Frontal cortex (tissue), 4 donors: ENCODE data around the gene TMEM187. TPM values are rescaled to one million over a fixed set of nuclear protein-coding genes. Genes with fewer than 3 reads are reported as not detected.
"Not testable (repeated sequence)": the region's sequence is repeated elsewhere in the genome, so short reads cannot be mapped to it uniquely, and the experiment has no call there.

Experiments used
- DNase-seq, 2 donors: peaks; one replicate each; pipeline ENCODE4 v3.0.0; 2012; ENCODE audit warnings: low spot score in 2 of 2
- FAIRE-seq: peaks from 2 replicates; lab custom pipeline; 2012; peaks lifted over from hg19 to GRCh38; lab: Jason Lieb, UNC
- total RNA-seq: library from RNA; depleted of rRNA; stranded (reverse); fragments of >200 nt; gene quantifications from one replicate; pipeline ENCODE4 v1.2.3, GENCODE V29; 2014
- donor health status: control.
- donor health status: control.
- donor health status: control.

The TMEM187 gene
- total RNA-seq, 1 donor from 2014 or later: 1.6 TPM

- no peak for DNase-seq
- FAIRE-seq: no peak
Observed at GRCh38 chrX:153991013-153991580, 18.5 kb downstream of the TMEM187 start.

DNA sequence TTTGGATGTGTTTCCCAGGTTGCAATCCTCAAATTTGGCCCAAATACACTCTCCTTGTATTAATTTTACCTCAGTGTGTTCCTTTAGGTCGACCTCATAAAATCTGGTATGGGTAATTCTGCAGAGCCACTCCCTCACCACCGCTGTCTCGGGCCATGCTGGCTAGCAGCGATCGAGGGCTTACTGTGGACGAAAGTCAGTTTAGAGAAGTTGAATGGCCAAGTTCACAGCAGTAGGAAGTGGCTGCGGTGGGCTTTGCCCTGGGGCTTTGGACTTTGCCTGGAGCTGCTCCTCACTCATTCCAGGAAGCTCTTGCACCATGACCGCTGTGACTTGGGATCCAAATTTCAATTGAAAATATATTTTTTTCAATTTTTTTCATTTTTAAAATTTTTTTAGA lies 19.6 kb downstream of the TMEM187 start:
- FAIRE-seq (no peak), DNase-seq (no peak)

DNA sequence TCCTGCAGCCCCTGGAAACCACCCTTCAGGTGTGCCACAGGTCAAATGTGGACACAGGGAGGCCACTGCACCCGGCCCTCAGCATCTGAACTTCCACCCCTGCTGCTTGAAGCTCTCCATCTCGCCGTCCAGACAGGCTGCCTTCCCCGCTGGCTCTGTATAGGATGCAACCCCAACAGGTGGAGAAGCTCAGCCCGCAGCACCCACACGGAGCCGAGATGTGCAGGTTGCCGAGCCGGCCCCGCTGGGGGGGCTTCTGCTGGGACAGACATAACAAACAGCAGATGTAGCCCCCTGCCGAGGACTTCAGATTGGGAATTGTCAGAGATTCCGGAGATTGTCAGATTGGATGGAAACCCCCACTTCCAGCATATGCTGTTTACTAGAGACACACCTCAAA lies 20.5 kb downstream of the TMEM187 start:
- no peak for FAIRE-seq
- no peak for DNase-seq

GRCh38 chrX:153993978-153994377 lies 21.4 kb downstream of the TMEM187 start:
- no peak for FAIRE-seq

GRCh38 chrX:153994398-153994797 lies 21.8 kb downstream of the TMEM187 start:
- FAIRE-seq: not testable (repeated sequence)

More at GRCh38 chrX:153993978-153994377, 21.4 kb downstream of the TMEM187 start:
- DNase-seq: no peak

DNA sequence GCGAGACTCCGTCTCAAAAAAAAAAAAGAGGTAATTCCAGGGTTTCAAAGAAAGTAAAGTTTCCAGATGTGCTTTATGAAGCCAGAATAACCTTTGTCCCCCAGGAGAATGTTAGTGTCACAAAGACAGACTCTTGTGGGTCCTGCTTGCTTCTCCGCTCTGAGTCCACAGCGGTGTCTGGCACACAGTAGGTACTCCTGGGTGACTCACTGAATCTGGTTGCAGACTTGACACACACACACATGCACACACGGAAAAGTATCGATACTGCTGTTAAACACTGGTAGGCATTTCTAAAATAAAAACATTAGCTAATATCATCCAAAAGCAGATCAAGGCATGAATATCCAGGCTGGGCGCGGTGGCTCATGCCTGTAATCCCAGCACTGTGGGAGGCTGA lies 22.9 kb downstream of the TMEM187 start:
- DNase-seq (no peak), FAIRE-seq (no peak)

More at GRCh38 chrX:153994398-153994797, 21.8 kb downstream of the TMEM187 start:
- not testable (repeated sequence) for DNase-seq

DNA sequence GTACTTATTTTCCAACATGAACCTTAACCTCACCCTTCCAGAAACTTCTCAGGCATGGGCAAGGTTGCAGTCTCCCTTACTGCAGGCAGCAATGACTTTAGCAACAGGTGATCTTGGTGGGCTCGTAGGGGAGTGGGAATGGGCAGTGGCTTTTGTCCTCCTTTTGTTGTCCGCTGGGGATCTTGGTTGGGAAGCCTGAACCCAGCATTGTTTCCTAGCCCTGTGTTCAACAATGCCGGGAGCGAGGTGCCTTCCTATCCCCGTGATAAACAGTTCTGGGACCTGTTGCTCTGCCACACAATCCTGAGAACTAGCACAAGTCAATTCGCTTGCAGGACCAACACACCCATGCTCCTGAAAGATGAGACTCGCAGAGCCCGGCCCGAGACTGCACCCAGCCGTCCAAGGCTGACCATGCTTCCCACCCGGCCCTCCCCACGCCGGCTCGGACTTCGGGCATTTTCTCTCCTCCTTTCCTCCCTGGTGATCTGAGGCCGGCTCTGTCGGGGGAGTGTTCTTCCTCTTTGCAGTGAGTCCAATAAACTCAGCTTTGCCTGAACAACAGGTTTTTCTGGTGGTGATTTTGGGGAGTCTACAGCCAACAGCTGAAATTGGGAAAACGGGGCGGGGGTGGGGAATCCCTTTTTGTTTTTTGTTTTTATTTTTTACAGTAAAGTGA lies 26.9 kb downstream of the TMEM187 start:
- FAIRE-seq (no peak), DNase-seq (no peak)

GRCh38 chrX:154000051-154000450 lies 27.5 kb downstream of the TMEM187 start:
- FAIRE-seq: no peak
- DNase-seq: no peak

- DNase-seq (no peak), FAIRE-seq (no peak)
Observed at GRCh38 chrX:154002215-154002719, 29.7 kb downstream of the TMEM187 start.

DNA sequence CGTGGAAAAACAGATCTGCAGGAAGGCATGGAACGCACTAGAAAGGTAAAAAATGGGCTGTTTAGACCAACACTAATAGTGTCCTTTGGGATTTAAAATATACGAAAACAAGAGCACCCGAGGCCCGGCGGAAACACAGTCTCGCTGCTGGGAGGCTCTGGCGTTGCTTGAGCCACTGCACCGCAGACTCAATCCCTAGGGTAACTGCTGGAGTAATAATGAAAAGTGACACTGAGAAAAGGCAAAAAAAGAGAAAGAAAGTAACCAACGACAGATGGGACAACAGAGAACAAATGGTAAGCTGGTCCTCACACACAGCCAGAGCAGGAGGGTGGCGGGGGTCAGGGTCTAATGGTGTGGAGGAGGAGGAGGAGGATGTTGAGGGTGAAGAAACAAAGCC lies 31.8 kb downstream of the TMEM187 start:
- DNase-seq (no peak), FAIRE-seq (no peak)

GRCh38 chrX:154006947-154007346 lies 34.4 kb downstream of the TMEM187 start:
- FAIRE-seq (no peak), DNase-seq (no peak)

- DNase-seq: no peak
- no peak for FAIRE-seq
Observed at GRCh38 chrX:154008521-154008920, 36.0 kb downstream of the TMEM187 start.

GRCh38 chrX:154010330-154011087 lies 38.0 kb downstream of the TMEM187 start:
- FAIRE-seq (no peak), DNase-seq (no peak)

DNA sequence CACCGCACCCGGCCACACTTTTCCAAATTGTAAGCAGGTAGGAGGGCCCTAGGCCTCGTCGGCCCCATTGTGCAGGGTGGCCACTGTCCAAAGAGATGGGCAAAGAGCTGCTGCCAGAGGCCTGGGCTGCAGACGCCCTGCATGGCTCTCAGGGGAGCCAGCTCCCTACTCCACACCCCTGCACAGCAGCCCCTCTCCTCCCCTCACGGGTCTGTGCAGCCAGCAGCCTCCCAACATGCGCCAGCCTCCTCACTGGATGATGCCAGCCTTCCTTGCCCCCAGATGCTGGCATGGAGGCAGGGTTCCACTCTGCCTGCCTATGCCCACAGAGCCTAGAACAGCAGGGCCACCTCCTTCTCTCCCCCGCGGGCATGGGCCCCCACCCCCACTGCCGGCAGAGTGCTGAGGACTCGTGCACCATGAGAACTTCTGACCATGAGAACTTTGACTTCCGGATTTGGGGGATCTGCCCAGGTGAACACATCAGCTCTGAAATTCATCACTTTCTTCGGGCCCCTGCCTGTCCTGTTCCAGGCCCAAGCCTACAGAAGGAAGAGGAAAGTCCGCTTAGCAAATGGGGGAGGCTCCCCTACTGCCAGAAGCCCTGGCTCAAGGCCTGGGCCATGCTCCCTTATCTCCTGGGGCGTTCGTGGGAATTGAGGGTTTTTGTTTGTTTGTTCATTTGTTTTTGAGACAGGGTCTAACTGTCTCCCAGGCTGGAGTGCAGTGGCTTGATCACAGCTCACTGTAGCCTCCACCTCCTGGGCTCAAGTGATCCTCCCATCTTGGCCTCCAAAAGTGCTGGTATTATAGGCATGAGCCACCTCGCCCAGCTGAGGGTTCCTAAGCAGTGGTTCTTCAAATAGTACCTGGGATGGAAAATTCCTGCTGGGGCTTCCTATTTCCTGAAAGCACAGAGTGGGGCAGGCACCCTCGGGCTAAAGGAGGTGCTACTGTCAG lies 39.1 kb downstream of the TMEM187 start:
- FAIRE-seq (no peak), DNase-seq (no peak)

DNA sequence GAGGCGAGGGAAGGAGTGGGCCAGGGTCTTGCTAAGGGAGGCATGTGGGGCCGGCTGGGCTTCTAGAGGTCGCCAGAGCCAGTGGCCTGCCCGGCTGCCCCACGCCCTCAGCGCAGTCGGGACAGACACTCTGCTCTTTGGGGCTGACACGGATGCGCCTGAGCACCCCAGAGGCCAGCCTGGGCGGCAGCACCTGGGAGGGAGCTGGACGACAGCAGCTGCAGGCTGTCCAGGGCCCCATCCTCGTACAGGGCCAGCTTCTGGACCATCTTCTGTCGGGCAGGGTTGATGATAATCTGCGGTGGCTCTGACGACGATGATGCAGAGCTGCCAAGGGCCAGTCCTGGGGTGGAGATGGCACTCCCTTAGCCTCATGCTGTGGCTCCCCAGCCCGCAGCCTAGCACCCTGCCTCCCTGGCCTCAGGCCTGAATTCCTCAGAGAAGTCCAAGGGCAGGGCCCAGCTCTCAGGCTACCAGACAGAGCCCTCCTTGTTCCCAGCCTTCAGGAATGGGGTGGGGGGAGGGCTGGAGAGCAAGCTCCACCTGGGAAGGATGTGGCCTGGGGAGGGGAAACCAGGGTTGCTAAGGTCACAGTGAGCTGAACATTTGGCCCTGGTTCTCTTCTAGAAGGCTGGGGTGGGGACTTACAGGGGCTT lies 39.9 kb downstream of the TMEM187 start:
- no peak for FAIRE-seq

DNA sequence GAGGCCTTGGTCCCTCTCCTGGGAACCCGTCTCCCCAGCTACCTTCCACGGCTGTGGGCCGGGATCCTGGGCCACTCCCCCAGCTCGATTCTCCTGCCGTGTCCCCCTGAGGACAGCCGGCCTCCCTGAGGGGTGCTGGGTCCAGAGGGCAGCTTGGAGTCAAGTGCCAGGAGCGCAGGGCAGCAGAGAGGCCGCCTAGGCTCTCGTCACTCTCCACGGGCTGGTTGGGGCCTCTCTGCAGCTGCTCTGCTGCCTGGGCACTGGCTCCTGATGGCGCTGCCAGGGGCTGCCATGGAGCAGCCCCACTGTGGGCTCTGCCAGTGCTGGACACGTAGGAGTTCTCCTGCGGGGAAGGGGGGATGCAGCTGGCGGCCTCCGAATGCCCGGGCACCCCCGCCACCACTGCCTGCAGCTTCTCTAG lies 40.5 kb downstream of the TMEM187 start:
- DNase-seq (no peak), FAIRE-seq (no peak)

More for the DNA sequence above, 39.9 kb downstream of the TMEM187 start:
- no peak for DNase-seq

DNA sequence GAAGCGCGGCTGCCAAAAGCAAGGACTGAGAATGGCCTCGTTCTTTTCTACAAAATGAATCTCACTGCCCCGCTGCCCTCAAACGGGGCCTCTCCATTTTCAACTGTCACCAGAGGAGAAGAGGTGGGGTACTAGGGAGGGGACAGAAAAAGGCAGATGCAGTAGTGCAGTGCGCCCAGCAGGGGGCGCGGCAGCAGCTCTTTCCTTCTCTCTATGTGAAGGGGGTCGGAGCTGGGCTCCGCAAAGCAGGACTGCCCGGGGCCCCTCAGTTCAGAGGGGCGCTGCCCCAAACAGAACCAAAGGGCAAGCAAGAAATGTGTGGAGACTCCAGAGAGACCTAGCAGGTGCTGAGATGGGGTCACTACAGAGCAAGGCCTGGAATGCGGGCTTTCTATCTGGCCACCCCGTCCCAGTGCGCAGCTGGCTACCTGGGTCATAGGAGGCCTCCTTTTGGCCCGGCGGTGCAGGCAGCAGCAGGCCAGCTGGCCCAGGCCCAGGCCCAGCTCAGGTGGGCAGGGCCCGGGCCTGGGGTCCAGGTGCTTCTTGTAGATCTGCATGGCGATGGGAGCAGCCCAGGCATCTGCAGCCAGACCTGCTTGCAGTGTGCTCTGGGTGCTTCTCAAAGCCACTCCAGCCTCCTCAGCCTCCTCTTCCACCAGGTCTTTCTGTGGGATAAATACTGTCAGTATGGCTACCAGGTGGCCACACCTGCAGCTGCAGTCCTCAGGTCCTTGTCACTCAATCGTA lies 41.2 kb downstream of the TMEM187 start:
- FAIRE-seq (no peak), DNase-seq (peak; percentile 61 to 66)
